GM12878 (cell line): ENCODE measurements around the gene HYOU1. TPM values are rescaled to one million over a fixed set of nuclear protein-coding genes. Genes with fewer than 3 reads are reported as not detected.

Experiments
- ASH2L ChIP-seq: fragments of 300-600, 200-600 bp; sonication (generic); IDR thresholded peaks from 2 replicates; pipeline ENCODE4 v1.6.1; 2017; ENCODE audit warnings: low read depth, mild to moderate bottlenecking, borderline replicate concordance
- BHLHE40 ChIP-seq, 2 experiments: fragments of 450-650 bp in 1 of 2; IDR thresholded peaks; 2 replicates each; pipeline ENCODE4 v1.6.1; 2011 to 2017; ENCODE audit warnings: low read depth in 2 of 2, borderline replicate concordance in 1 of 2, improper control_type of control experiment in 1 of 2, low read length in 1 of 2, mild to moderate bottlenecking in 1 of 2
- DPF2 ChIP-seq: fragments of 450-650 bp; IDR thresholded peaks from 2 replicates; pipeline ENCODE4 v1.6.1; 2017; ENCODE audit warnings: mild to moderate bottlenecking
- EP300 ChIP-seq, 2 experiments: fragments of 150-350 bp in 1 of 2; IDR thresholded peaks; 2 replicates each; pipeline ENCODE4 v1.6.1; 2011 to 2012; ENCODE audit warnings: low read depth in 2 of 2, low read length in 2 of 2, borderline replicate concordance in 1 of 2, improper control_type of control experiment in 1 of 2, inconsistent platforms in 1 of 2; ENCODE audit not compliant: control insufficient read depth in 1 of 2
- GABPA ChIP-seq: IDR thresholded peaks from 2 replicates; pipeline ENCODE4 v1.6.1; 2014; ENCODE audit warnings: antibody characterized with exemption, low read depth, mild to moderate bottlenecking, inconsistent platforms
- MTA3 ChIP-seq: IDR thresholded peaks from 2 replicates; pipeline ENCODE4 v1.6.1; 2012; ENCODE audit warnings: low read length, inconsistent platforms, borderline replicate concordance
- POLR2AphosphoS5 ChIP-seq: IDR thresholded peaks from 2 replicates; pipeline ENCODE4 v1.6.1; 2011; ENCODE audit warnings: mild to moderate bottlenecking, low read length, inconsistent platforms
- SRF ChIP-seq, 2 experiments: IDR thresholded peaks; 2 replicates each; pipeline ENCODE4 v1.6.1; 2011; ENCODE audit warnings: low read depth in 2 of 2, low read length in 2 of 2, mild to moderate bottlenecking in 1 of 2, moderate library complexity in 1 of 2
- STAT3 ChIP-seq: IDR thresholded peaks from 2 replicates; pipeline ENCODE4 v1.6.1; 2011; ENCODE audit warnings: low read depth, low read length, improper control_type of control experiment
- TCF12 ChIP-seq: IDR thresholded peaks from 2 replicates; pipeline ENCODE4 v1.6.1; 2011; ENCODE audit warnings: low read depth, mild to moderate bottlenecking, low read length
- ZBED1 ChIP-seq: IDR thresholded peaks from 2 replicates; pipeline ENCODE4 v1.6.1; 2016; ENCODE audit warnings: borderline replicate concordance
- ZZZ3 ChIP-seq: IDR thresholded peaks from 2 replicates; pipeline ENCODE4 v1.6.1; 2011; ENCODE audit warnings: low read depth; ENCODE audit not compliant: control insufficient read depth, insufficient read length
- polyA plus RNA-seq, 11 experiments: library from polyadenylated mRNA; depleted of rRNA in 4 of 11; unstranded in 6 of 11; stranded (reverse) in 5 of 11; fragments of >200 nt; fragmentation: Nextera tagmentation in 4 of 11; fragmentation: Illumina TruSeq in 1 of 11; extraction: Ambion mirVana in 4 of 11; extraction: Trizol in 1 of 11; gene quantifications; 1 replicate in 1 of 11; 2 replicates in 10 of 11; pipeline versions ENCODE4 v1.2.1 to v1.2.3, GENCODE V29; 2011 to 2016; ENCODE audit warnings: inconsistent platforms in 2 of 11, missing spikeins in 2 of 11, low read depth in 1 of 11
- total RNA-seq, 4 experiments: library from RNA; depleted of rRNA in 3 of 4; stranded (reverse); fragments of >200 nt in 3 of 4; fragmentation: Illumina TruSeq in 1 of 4; extraction: Trizol in 1 of 4; gene quantifications; 2 replicates each; pipeline versions ENCODE4 v1.2.1 to v1.2.3, GENCODE V29; 2013 to 2021
- TF ChIP-seq, protein P1 (sequence below): IDR thresholded peaks from 2 replicates; pipeline ENCODE4 v1.6.1; 2012; ENCODE audit warnings: improper control_type of control experiment, low read depth, low read length; ENCODE audit not compliant: insufficient replicate concordance
- TF ChIP-seq, protein P2 (sequence below): fragments of 450-650 bp; formaldehyde crosslinking; IDR thresholded peaks from 2 replicates; pipeline ENCODE4 v1.5.0; 2022; ENCODE audit warnings: mild to moderate bottlenecking, missing genetic modification characterization
- TF ChIP-seq, protein P3 (sequence below): fragments of 450-650 bp; IDR thresholded peaks from 2 replicates; pipeline ENCODE4 v1.6.1; 2017; ENCODE audit warnings: low read depth, mild to moderate bottlenecking, moderate library complexity
- TF ChIP-seq, protein P4 (sequence below): IDR thresholded peaks from 2 replicates; pipeline ENCODE4 v1.6.1; 2012; ENCODE audit warnings: low read depth, low read length, improper control_type of control experiment

HYOU1 gene
- total and polyA plus RNA-seq, 10 of the 15 experiments (the other 5 are each of a cell fraction or from before 2014, with no cell fraction given): 15.4 to 157 (median 109) TPM

DNA sequence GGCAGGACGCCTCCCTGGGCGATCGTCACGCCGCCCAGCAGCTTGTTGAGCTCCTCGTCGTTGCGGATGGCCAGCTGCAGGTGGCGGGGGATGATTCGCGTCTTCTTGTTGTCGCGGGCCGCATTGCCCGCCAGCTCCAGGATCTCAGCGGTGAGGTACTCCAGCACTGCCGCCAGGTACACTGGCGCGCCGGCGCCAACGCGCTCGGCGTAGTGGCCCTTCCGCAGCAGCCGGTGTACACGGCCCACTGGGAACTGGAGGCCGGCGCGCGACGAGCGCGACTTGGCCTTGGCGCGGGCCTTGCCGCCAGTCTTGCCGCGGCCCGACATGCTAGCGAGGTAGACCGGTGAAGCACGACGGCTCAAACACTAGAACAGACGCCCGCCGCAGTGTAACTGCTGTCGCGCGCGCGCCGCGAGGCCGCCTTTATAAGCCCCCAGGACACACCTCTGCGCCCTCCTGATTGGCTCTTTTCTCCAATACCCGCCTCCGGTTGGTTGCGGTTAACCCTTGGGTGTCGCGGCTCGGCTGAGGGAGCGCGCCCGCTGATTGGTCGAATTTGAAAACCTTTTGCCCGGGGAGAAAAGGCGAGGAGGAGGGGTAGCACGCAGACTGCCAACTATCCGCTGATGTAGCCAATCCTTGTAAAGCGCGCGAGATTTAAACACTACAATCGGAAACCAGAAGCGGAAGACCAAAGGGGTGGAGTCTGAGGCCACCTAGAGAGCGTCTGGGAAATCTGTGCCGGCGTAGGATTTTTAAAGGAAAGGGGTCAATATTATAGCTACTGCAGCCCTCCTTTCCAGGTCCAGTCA, 38.3 kb upstream of the HYOU1 start (continued):
- TF ChIP-seq, protein P1, sequence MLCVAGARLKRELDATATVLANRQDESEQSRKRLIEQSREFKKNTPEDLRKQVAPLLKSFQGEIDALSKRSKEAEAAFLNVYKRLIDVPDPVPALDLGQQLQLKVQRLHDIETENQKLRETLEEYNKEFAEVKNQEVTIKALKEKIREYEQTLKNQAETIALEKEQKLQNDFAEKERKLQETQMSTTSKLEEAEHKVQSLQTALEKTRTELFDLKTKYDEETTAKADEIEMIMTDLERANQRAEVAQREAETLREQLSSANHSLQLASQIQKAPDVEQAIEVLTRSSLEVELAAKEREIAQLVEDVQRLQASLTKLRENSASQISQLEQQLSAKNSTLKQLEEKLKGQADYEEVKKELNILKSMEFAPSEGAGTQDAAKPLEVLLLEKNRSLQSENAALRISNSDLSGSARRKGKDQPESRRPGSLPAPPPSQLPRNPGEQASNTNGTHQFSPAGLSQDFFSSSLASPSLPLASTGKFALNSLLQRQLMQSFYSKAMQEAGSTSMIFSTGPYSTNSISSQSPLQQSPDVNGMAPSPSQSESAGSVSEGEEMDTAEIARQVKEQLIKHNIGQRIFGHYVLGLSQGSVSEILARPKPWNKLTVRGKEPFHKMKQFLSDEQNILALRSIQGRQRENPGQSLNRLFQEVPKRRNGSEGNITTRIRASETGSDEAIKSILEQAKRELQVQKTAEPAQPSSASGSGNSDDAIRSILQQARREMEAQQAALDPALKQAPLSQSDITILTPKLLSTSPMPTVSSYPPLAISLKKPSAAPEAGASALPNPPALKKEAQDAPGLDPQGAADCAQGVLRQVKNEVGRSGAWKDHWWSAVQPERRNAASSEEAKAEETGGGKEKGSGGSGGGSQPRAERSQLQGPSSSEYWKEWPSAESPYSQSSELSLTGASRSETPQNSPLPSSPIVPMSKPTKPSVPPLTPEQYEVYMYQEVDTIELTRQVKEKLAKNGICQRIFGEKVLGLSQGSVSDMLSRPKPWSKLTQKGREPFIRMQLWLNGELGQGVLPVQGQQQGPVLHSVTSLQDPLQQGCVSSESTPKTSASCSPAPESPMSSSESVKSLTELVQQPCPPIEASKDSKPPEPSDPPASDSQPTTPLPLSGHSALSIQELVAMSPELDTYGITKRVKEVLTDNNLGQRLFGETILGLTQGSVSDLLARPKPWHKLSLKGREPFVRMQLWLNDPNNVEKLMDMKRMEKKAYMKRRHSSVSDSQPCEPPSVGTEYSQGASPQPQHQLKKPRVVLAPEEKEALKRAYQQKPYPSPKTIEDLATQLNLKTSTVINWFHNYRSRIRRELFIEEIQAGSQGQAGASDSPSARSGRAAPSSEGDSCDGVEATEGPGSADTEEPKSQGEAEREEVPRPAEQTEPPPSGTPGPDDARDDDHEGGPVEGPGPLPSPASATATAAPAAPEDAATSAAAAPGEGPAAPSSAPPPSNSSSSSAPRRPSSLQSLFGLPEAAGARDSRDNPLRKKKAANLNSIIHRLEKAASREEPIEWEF: peak; percentile 36
- no peak for TF ChIP-seq SRF (IDR thresholded peaks at IDR 0.05; ENCODE audit: low read depth in 2 of 2, low read length in 2 of 2)
- 0 out of 2 replicates have a peak, but pooled peaks have one; percentile 39 for TF ChIP-seq ASH2L
- peak; percentile 10 to 54; a peak in 2 of 4 replicates for TF ChIP-seq BHLHE40 (IDR thresholded peaks at IDR 0.05; ENCODE audit: borderline replicate concordance in 1 of 2, low read depth in 2 of 2, low read length in 1 of 2)
- TF ChIP-seq EP300 (IDR thresholded peaks at IDR 0.05; ENCODE audit: borderline replicate concordance in 1 of 2, control insufficient read depth in 1 of 2, low read depth in 2 of 2, low read length in 2 of 2): 0 out of 4 replicates have a peak, but pooled peaks of 1 of the 2 experiments have one; percentile 8
- TF ChIP-seq, protein P2, sequence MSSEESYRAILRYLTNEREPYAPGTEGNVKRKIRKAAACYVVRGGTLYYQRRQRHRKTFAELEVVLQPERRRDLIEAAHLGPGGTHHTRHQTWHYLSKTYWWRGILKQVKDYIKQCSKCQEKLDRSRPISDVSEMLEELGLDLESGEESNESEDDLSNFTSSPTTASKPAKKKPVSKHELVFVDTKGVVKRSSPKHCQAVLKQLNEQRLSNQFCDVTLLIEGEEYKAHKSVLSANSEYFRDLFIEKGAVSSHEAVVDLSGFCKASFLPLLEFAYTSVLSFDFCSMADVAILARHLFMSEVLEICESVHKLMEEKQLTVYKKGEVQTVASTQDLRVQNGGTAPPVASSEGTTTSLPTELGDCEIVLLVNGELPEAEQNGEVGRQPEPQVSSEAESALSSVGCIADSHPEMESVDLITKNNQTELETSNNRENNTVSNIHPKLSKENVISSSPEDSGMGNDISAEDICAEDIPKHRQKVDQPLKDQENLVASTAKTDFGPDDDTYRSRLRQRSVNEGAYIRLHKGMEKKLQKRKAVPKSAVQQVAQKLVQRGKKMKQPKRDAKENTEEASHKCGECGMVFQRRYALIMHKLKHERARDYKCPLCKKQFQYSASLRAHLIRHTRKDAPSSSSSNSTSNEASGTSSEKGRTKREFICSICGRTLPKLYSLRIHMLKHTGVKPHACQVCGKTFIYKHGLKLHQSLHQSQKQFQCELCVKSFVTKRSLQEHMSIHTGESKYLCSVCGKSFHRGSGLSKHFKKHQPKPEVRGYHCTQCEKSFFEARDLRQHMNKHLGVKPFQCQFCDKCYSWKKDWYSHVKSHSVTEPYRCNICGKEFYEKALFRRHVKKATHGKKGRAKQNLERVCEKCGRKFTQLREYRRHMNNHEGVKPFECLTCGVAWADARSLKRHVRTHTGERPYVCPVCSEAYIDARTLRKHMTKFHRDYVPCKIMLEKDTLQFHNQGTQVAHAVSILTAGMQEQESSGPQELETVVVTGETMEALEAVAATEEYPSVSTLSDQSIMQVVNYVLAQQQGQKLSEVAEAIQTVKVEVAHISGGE (CRISPR knock-in tag): no peak
- no peak for TF ChIP-seq STAT3
- TF ChIP-seq MTA3: no peak; the same call in 1 of the 2 replicates
- TF ChIP-seq ZZZ3: no peak
- no peak for TF ChIP-seq GABPA
- peak; percentile 97 for TF ChIP-seq ZBED1
- TF ChIP-seq, protein P3, sequence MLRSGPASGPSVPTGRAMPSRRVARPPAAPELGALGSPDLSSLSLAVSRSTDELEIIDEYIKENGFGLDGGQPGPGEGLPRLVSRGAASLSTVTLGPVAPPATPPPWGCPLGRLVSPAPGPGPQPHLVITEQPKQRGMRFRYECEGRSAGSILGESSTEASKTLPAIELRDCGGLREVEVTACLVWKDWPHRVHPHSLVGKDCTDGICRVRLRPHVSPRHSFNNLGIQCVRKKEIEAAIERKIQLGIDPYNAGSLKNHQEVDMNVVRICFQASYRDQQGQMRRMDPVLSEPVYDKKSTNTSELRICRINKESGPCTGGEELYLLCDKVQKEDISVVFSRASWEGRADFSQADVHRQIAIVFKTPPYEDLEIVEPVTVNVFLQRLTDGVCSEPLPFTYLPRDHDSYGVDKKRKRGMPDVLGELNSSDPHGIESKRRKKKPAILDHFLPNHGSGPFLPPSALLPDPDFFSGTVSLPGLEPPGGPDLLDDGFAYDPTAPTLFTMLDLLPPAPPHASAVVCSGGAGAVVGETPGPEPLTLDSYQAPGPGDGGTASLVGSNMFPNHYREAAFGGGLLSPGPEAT: peak; percentile 62; the same call in 1 of the 2 replicates
- TF ChIP-seq TCF12: peak; percentile 82
- TF ChIP-seq DPF2: peak; percentile 48; the same call in 1 of the 2 replicates
- TF ChIP-seq, protein P4, sequence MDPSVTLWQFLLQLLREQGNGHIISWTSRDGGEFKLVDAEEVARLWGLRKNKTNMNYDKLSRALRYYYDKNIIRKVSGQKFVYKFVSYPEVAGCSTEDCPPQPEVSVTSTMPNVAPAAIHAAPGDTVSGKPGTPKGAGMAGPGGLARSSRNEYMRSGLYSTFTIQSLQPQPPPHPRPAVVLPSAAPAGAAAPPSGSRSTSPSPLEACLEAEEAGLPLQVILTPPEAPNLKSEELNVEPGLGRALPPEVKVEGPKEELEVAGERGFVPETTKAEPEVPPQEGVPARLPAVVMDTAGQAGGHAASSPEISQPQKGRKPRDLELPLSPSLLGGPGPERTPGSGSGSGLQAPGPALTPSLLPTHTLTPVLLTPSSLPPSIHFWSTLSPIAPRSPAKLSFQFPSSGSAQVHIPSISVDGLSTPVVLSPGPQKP: peak; percentile 25; the same call in 1 of the 2 replicates
- TF ChIP-seq POLR2AphosphoS5: peak; percentile 100
